Fibroblast of the aortic adventitia (primary cell): Measurements from ENCODE around the gene JMY. TPM values are rescaled to one million over a fixed set of nuclear protein-coding genes. Genes with fewer than 3 reads are reported as not detected.

Source experiments
- DNase-seq: peaks from one replicate; pipeline ENCODE4 v3.0.0-alpha.2; 2010; ENCODE audit warnings: low read depth
- H3K4me3 ChIP-seq: 2 replicates; pipeline ENCODE4 v1.5.1; 2011; ENCODE audit warnings: low read depth, mild to moderate bottlenecking, control low read depth, low read length, moderate library complexity
- CTCF ChIP-seq: IDR thresholded peaks from 2 replicates; pipeline ENCODE4 v1.5.1; 2011; ENCODE audit warnings: mild to moderate bottlenecking, low read length, control low read depth, inconsistent platforms; ENCODE audit not compliant: insufficient read depth
- total RNA-seq: library from RNA; depleted of rRNA; stranded (reverse); fragments of >200 nt; gene quantifications from 2 replicates; pipeline ENCODE4 v1.2.3, GENCODE V29; 2012; ENCODE audit warnings: low replicate concordance

JMY gene
- 16.4 and 17.7 TPM in 2 replicates for total RNA-seq

DNA sequence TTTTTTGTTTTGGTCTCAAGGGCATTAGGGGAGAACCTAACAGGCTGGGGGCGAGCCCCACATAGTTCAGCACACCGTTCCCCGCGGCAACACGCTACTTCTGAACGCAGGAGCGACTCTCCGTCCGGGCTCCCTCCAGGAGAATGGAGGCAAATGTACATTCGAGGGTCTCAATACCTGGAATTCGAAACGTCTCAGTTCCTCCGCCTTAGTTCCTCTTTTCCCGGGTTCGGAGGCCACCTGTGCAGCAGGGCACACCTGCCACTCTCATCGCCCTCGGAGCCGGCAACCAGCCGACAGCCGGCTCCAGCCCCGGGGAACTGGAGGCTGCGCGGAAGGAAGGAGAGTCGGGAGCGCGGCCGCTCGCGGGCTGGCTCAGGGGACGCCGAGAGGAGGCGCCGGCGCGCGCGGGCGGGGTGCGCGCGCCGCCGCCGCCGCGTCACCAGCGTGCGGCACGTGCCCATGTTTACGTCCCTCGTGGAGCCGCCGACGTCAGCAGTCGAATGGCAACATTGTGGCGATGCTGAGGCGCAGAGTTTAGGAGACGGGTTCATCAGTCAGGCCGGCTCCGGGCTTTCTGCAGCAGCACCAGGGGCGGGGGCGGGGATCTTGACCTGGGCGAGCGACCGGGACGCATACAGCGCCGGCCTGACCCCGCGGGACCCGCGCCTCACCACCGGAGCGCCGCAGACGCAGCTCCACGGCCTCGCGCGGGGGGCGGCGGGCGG, at the start of gene JMY:
Gene JMY (plus strand): TSS at position 498 of the 728 bp plus-strand sequence. CDS start 520 bp downstream, outside the sequence.
- peak; percentile 9 for TF ChIP-seq CTCF
- H3K4me3 ChIP-seq: peak within 1 kb of the TSS; percentile 88
- DNase-seq: peak; percentile 86

- H3K4me3 ChIP-seq: no peak overlapping the region
- DNase-seq: no peak
- TF ChIP-seq CTCF: no peak
Measured at GRCh38 chr5:79186455-79186854, 49.5 kb upstream of the JMY start.

DNA sequence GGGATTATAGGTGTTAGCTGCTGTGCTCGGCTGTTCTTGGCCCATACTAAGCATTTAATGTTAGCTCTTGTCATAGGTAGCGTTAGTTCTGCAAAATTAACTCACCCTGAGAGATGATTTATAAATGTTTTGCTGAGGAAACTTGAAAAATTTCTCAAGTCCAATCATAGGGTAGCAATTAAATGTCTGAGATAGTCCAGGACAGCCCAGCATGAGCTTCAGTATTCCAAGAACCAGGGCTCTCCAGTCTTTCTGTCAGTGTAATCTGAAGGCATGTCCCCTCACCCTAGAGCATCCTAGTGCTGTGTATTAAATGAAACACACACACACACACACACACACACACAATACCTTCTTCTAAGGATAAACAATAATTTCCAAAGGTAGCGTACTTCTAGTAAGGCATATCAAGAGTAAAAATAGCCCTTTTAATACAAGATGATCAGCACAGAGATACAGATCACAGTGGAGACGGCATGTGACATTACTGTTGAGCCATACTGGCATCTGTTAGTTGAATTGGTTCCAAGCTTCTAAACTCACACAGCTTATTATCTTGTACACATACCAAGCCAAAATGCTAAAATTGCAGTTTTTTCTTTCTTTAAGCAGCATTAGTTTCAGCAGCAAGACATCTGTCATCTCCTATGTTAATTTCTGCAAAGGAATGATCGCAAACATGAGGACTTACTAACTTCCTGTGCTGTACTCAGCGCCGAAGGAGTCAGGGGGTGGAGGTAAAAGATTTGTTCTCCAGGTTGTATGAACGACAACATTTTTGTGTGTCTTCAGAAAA, 46.3 kb upstream of the JMY start:
- TF ChIP-seq CTCF: no peak
- H3K4me3 ChIP-seq: no peak overlapping the region
- no peak for DNase-seq

DNA sequence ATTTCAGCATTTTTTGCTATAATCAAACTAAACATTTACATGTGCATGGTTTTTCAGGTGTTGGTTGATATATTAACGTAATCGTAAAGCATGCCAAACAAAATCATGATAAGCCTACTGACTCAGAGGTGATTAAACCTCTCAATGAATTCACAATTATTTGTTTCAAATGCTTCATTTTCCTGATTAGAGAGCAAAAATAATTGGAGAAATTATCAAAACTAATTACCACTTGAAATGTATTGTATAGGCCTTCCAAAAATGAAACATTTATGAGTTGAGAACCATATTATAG, 45.7 kb upstream of the JMY start:
- H3K4me3 ChIP-seq: no peak overlapping the region
- TF ChIP-seq CTCF: no peak
- DNase-seq: no peak

DNA sequence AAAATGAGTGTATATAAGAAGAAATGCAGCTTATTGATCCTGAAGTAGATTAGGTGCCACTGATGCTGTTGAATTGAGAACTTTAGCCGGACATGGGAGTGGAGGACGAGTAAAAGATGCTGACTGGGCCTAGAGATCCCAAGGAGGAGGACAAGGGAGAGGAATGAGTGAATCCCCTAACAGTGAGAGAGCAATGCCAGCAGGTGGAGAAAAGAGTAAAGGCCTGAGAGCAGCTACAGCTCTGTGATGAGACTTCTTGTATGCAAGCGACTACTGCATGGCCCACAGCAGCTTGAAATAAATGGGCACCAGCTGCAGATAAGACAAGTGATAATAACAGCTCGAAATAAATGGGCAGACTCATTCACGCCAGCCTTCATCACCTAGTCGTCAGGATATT, 44.5 kb upstream of the JMY start:
- no peak for DNase-seq
- no peak for TF ChIP-seq CTCF
- no peak overlapping the region for H3K4me3 ChIP-seq

- peak; percentile 20 for DNase-seq
- no peak overlapping the region for H3K4me3 ChIP-seq
- no peak for TF ChIP-seq CTCF
Measured at GRCh38 chr5:79193643-79194042, 42.3 kb upstream of the JMY start.
